Stimulated activated CD8-positive, alpha-beta memory T cell treated with anti-CD3 and anti-CD28 coated beads, Interleukin-4, amount 100 ng/mL, for 4 hours (primary cell): Measurements from ENCODE around the gene KCNQ4.

Source experiments
- DNase-seq, 2 donors: peaks; one replicate each; pipeline ENCODE4 v3.0.0-alpha.2; 2020; ENCODE audit warnings: low read depth in 2 of 2, low spot score in 1 of 2

The KCNQ4 gene

DNA sequence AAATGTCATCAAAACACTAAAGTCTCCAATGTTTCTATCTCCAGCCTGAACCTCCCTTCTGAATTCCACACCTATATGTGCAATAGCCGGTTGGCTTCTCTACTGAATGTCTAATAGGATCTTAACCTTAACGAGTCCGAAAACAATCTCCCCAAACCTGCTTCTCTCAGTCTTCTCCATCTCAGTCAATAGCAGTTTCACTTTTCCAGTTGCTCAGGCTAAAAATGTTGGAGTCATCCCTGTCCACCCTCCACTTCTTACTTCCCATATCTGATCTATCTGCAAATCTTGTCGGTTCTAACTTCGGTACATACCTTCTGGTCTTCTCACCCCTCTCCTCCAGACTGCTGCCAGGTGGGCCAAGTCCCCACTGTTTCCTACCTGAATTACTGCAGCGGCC, 104.1 kb downstream of the KCNQ4 start:
- no peak for DNase-seq
